ENCODE results near the gene GJA9.
A peak's percentile ranks its signal among the peaks of the same experiment; 100 is the strongest.

GJA9 gene

GRCh38 chr1:38899560-38899959 is 18.2 kb upstream of the GJA9 start:
- Mint-ChIP-seq H3K9me3 (no peaks in the 10 kb centered on the region), H3K36me3 (ENCODE audit: insufficient read depth) (no peaks in the 10 kb centered on the region), H3K4me3 (no peak overlapping the region), H3K4me1 (no peaks in the 10 kb centered on the region), H3K27me3 (no peaks in the 10 kb centered on the region), H3K27ac (ENCODE audit: low read depth) (no peak overlapping the region)
- ATAC-seq (replicated peaks; ENCODE audit: extremely low read depth, poor library complexity, severe bottlenecking) (no peak), DNase-seq (ENCODE audit: low spot score in 2 of 2) (no peak)

GRCh38 chr1:38898653-38899230 is 17.4 kb upstream of the GJA9 start:
- Mint-ChIP-seq H3K36me3 (ENCODE audit: insufficient read depth) (no peaks in the 10 kb centered on the region), H3K4me1 (no peaks in the 10 kb centered on the region), H3K4me3 (no peak overlapping the region), H3K27me3 (no peaks in the 10 kb centered on the region), H3K27ac (ENCODE audit: low read depth) (no peak overlapping the region), H3K9me3 (no peaks in the 10 kb centered on the region)
- ATAC-seq (replicated peaks; ENCODE audit: extremely low read depth, poor library complexity, severe bottlenecking) (no peak), DNase-seq (ENCODE audit: low spot score in 2 of 2) (no peak)

GRCh38 chr1:38896169-38896568 is 14.8 kb upstream of the GJA9 start:
- H3K27ac Mint-ChIP-seq (ENCODE audit: low read depth) = no peak overlapping the region
- no peaks in the 10 kb centered on the region for H3K27me3 Mint-ChIP-seq
- no peaks in the 10 kb centered on the region for H3K4me1 Mint-ChIP-seq
- no peak for ATAC-seq (replicated peaks; ENCODE audit: extremely low read depth, poor library complexity, severe bottlenecking)
- H3K36me3 Mint-ChIP-seq (ENCODE audit: insufficient read depth) = no peaks in the 10 kb centered on the region
- no peak overlapping the region for H3K4me3 Mint-ChIP-seq
- no peaks in the 10 kb centered on the region for H3K9me3 Mint-ChIP-seq
- DNase-seq (ENCODE audit: low spot score in 2 of 2) = no peak

- no peaks in the 10 kb centered on the region for H3K36me3 Mint-ChIP-seq (ENCODE audit: insufficient read depth)
- no peaks in the 10 kb centered on the region for H3K27me3 Mint-ChIP-seq
- ATAC-seq (replicated peaks; ENCODE audit: extremely low read depth, poor library complexity, severe bottlenecking) = no peak
- H3K4me3 Mint-ChIP-seq = no peak overlapping the region
- H3K9me3 Mint-ChIP-seq = no peaks in the 10 kb centered on the region
- H3K4me1 Mint-ChIP-seq = no peaks in the 10 kb centered on the region
- H3K27ac Mint-ChIP-seq (ENCODE audit: low read depth) = no peak overlapping the region
- no peak for DNase-seq (ENCODE audit: low spot score in 2 of 2)
Measured at GRCh38 chr1:38892976-38893375, 11.6 kb upstream of the GJA9 start.

GRCh38 chr1:38891753-38892152 is 10.4 kb upstream of the GJA9 start:
- H3K27ac Mint-ChIP-seq (ENCODE audit: low read depth) = no peak overlapping the region
- H3K27me3 Mint-ChIP-seq = no peaks in the 10 kb centered on the region
- ATAC-seq (replicated peaks; ENCODE audit: extremely low read depth, poor library complexity, severe bottlenecking) (no peak), DNase-seq (ENCODE audit: low spot score in 2 of 2) (no peak)
- no peaks in the 10 kb centered on the region for H3K9me3 Mint-ChIP-seq
- no peak overlapping the region for H3K4me3 Mint-ChIP-seq
- no peaks in the 10 kb centered on the region for H3K4me1 Mint-ChIP-seq
- no peaks in the 10 kb centered on the region for H3K36me3 Mint-ChIP-seq (ENCODE audit: insufficient read depth)

GRCh38 chr1:38889589-38889988 is 8.2 kb upstream of the GJA9 start:
- no peak overlapping the region for H3K4me3 Mint-ChIP-seq
- H3K27ac Mint-ChIP-seq (ENCODE audit: low read depth) = no peak overlapping the region
- no peak for DNase-seq (ENCODE audit: low spot score in 2 of 2)
- no peaks in the 10 kb centered on the region for H3K9me3 Mint-ChIP-seq
- no peak for ATAC-seq (replicated peaks; ENCODE audit: extremely low read depth, poor library complexity, severe bottlenecking)
- H3K4me1 Mint-ChIP-seq = no peaks in the 10 kb centered on the region
- H3K36me3 Mint-ChIP-seq (ENCODE audit: insufficient read depth) = no peaks in the 10 kb centered on the region
- no peaks in the 10 kb centered on the region for H3K27me3 Mint-ChIP-seq

GRCh38 chr1:38888423-38889333 is 7.3 kb upstream of the GJA9 start:
- ATAC-seq (replicated peaks; ENCODE audit: extremely low read depth, poor library complexity, severe bottlenecking) = no peak
- H3K4me3 Mint-ChIP-seq = no peak overlapping the region
- no peaks in the 10 kb centered on the region for H3K9me3 Mint-ChIP-seq
- no peaks in the 10 kb centered on the region for H3K27me3 Mint-ChIP-seq
- H3K36me3 Mint-ChIP-seq (ENCODE audit: insufficient read depth) = no peaks in the 10 kb centered on the region
- no peak for DNase-seq (ENCODE audit: low spot score in 2 of 2)
- no peaks in the 10 kb centered on the region for H3K4me1 Mint-ChIP-seq
- no peak overlapping the region for H3K27ac Mint-ChIP-seq (ENCODE audit: low read depth)

- Mint-ChIP-seq H3K27me3 (no peaks in the 10 kb centered on the region), H3K36me3 (ENCODE audit: insufficient read depth) (no peaks in the 10 kb centered on the region), H3K27ac (ENCODE audit: low read depth) (no peak overlapping the region), H3K4me1 (no peaks in the 10 kb centered on the region), H3K9me3 (no peaks in the 10 kb centered on the region), H3K4me3 (no peak overlapping the region)
- DNase-seq (ENCODE audit: low spot score in 2 of 2) = no peak
- ATAC-seq (replicated peaks; ENCODE audit: extremely low read depth, poor library complexity, severe bottlenecking) = no peak
Measured at GRCh38 chr1:38885092-38885491, 3.7 kb upstream of the GJA9 start.

GRCh38 chr1:38875811-38876210 is 5.6 kb downstream of the GJA9 start:
- DNase-seq (ENCODE audit: low spot score in 2 of 2) (no peak), ATAC-seq (replicated peaks; ENCODE audit: extremely low read depth, poor library complexity, severe bottlenecking) (no peak)
- H3K4me3 Mint-ChIP-seq = no peak overlapping the region
- H3K27me3 Mint-ChIP-seq = no peaks in the 10 kb centered on the region
- H3K9me3 Mint-ChIP-seq = no peaks in the 10 kb centered on the region
- peaks cover 10% of the 10 kb centered on the region for H3K36me3 Mint-ChIP-seq (ENCODE audit: insufficient read depth)
- peaks cover 26% of the 10 kb centered on the region for H3K4me1 Mint-ChIP-seq
- no peak overlapping the region for H3K27ac Mint-ChIP-seq (ENCODE audit: low read depth)

GRCh38 chr1:38873027-38873969 is 8.1 kb downstream of the GJA9 start, which contains the start of gene MYCBP:
TSS of gene MYCBP (minus strand) at chr1:38873348. CDS start at chr1:38873305, 43 bp downstream.
- Mint-ChIP-seq H3K36me3 (ENCODE audit: insufficient read depth) (peaks cover 13% of the 10 kb centered on the region), H3K27ac (ENCODE audit: low read depth) (peak within 1 kb of the TSS; percentile 82), H3K9me3 (no peaks in the 10 kb centered on the region), H3K4me3 (peak within 1 kb of the TSS; percentile 83), H3K27me3 (no peaks in the 10 kb centered on the region), H3K4me1 (peaks cover 32% of the 10 kb centered on the region)
- peak; percentile 100 for ATAC-seq (replicated peaks; ENCODE audit: extremely low read depth, poor library complexity, severe bottlenecking)
- DNase-seq (ENCODE audit: low spot score in 2 of 2) = peak; percentile 94 to 97

- peak; percentile 38 for ATAC-seq (replicated peaks; ENCODE audit: extremely low read depth, poor library complexity, severe bottlenecking)
- H3K27ac Mint-ChIP-seq (ENCODE audit: low read depth) = peak overlapping the region; percentile 82
Measured at GRCh38 chr1:38872401-38873026, 8.9 kb downstream of the GJA9 start.

GRCh38 chr1:38870996-38871395 is 10.4 kb downstream of the GJA9 start:
- Mint-ChIP-seq H3K4me1 (peaks cover 38% of the 10 kb centered on the region), H3K27ac (ENCODE audit: low read depth) (peak overlapping the region; percentile 36)
- DNase-seq (ENCODE audit: low spot score in 2 of 2) = no peak

More at GRCh38 chr1:38872401-38873026, 8.9 kb downstream of the GJA9 start:
- Mint-ChIP-seq H3K36me3 (ENCODE audit: insufficient read depth) (peaks cover 13% of the 10 kb centered on the region), H3K27me3 (no peaks in the 10 kb centered on the region), H3K4me3 (peak overlapping the region; percentile 83), H3K4me1 (peaks cover 37% of the 10 kb centered on the region), H3K9me3 (no peaks in the 10 kb centered on the region)
- DNase-seq (ENCODE audit: low spot score in 2 of 2) = no peak

More at GRCh38 chr1:38870996-38871395, 10.4 kb downstream of the GJA9 start:
- H3K4me3 Mint-ChIP-seq = no peak overlapping the region
- no peaks in the 10 kb centered on the region for H3K27me3 Mint-ChIP-seq
- peaks cover 14% of the 10 kb centered on the region for H3K36me3 Mint-ChIP-seq (ENCODE audit: insufficient read depth)
- ATAC-seq (replicated peaks; ENCODE audit: extremely low read depth, poor library complexity, severe bottlenecking) = no peak
- H3K9me3 Mint-ChIP-seq = no peaks in the 10 kb centered on the region

All from central memory CD8-positive, alpha-beta T cell (primary cell).